ENCODE measurements around the gene DLG4.
"Not testable (repeated sequence)": the region's sequence is repeated elsewhere in the genome, so short reads cannot be mapped to it uniquely, and the experiment has no call there.

The DLG4 gene

GRCh38 chr17:7248796-7249195 lies 29.2 kb upstream of the DLG4 start:
- DNase-seq, result no peak

- DNase-seq, result no peak
Measured at GRCh38 chr17:7246779-7247178, 27.1 kb upstream of the DLG4 start.

- DNase-seq, result not testable (repeated sequence)
Measured at GRCh38 chr17:7243838-7244237, 24.2 kb upstream of the DLG4 start.

- no peak for DNase-seq
Measured at GRCh38 chr17:7243453-7243729, 23.8 kb upstream of the DLG4 start.

- peak; percentile 59 for DNase-seq
Measured at GRCh38 chr17:7242717-7243452, 23.2 kb upstream of the DLG4 start.

GRCh38 chr17:7241783-7242716 lies 22.4 kb upstream of the DLG4 start, which contains the start of gene GABARAP:
TSS of gene GABARAP (minus strand) at chr17:7242449. CDS start at chr17:7242330, 119 bp downstream.
- peak; percentile 74 for DNase-seq

- no peak for DNase-seq
Measured at GRCh38 chr17:7241090-7241733, 21.6 kb upstream of the DLG4 start.

GRCh38 chr17:7240375-7240774 lies 20.7 kb upstream of the DLG4 start:
- DNase-seq, result no peak

GRCh38 chr17:7239091-7240027 lies 19.7 kb upstream of the DLG4 start, which contains the start of gene PHF23:
TSS of gene PHF23 (minus strand) at chr17:7239457. CDS start at chr17:7239279, 178 bp downstream.
- DNase-seq, result peak; percentile 89

GRCh38 chr17:7238420-7239090 lies 18.9 kb upstream of the DLG4 start:
- peak; percentile 38 for DNase-seq

- DNase-seq, result peak; percentile 60
Measured at GRCh38 chr17:7237761-7238419, 18.3 kb upstream of the DLG4 start.

- DNase-seq, result no peak
Measured at GRCh38 chr17:7237266-7237760, 17.7 kb upstream of the DLG4 start.

GRCh38 chr17:7236808-7237207 lies 17.2 kb upstream of the DLG4 start:
- DNase-seq, result no peak

GRCh38 chr17:7235693-7236665 lies 16.3 kb upstream of the DLG4 start:
- no peak for DNase-seq

GRCh38 chr17:7234083-7234951 lies 14.7 kb upstream of the DLG4 start, which contains the start of gene DVL2:
TSS of gene DVL2 (minus strand) at chr17:7234517. CDS start at chr17:7234262, 255 bp downstream.
- peak; percentile 81 for DNase-seq

GRCh38 chr17:7233701-7234082 lies 14.1 kb upstream of the DLG4 start:
- no peak for DNase-seq

- no peak for DNase-seq
Measured at GRCh38 chr17:7232114-7232513, 12.5 kb upstream of the DLG4 start.

- no peak for DNase-seq
Measured at GRCh38 chr17:7229504-7229903, 9.9 kb upstream of the DLG4 start.

- DNase-seq, result no peak
Measured at GRCh38 chr17:7228920-7229319, 9.3 kb upstream of the DLG4 start.

Data from NK-92 treated with Interleukin-12 subunit alpha and Interleukin-12 subunit beta, amount 100 ng/mL, for 24 hours (cell line).